Ishikawa (cell line): Measurements from ENCODE around the gene CBX8.

Source experiments
- CEBPB ChIP-seq: IDR thresholded peaks from 2 replicates; pipeline ENCODE4 v1.6.1; 2012
- CREB1 ChIP-seq: IDR thresholded peaks from 2 replicates; pipeline ENCODE4 v1.6.1; 2012; ENCODE audit warnings: low read depth
- EGR1 ChIP-seq: IDR thresholded peaks from 2 replicates; pipeline ENCODE4 v1.6.1; 2012
- EP300 ChIP-seq: IDR thresholded peaks from 2 replicates; pipeline ENCODE4 v1.6.1; 2012; ENCODE audit warnings: borderline replicate concordance
- FOXM1 ChIP-seq: IDR thresholded peaks from 2 replicates; pipeline ENCODE4 v1.6.1; 2012; ENCODE audit warnings: low read depth, borderline replicate concordance
- NFIC ChIP-seq: IDR thresholded peaks from 2 replicates; pipeline ENCODE4 v1.6.1; 2012
- RAD21 ChIP-seq: IDR thresholded peaks from 2 replicates; pipeline ENCODE4 v1.6.1; 2012; ENCODE audit warnings: low read depth
- REST ChIP-seq: IDR thresholded peaks from 2 replicates; pipeline ENCODE4 v1.6.1; 2012; ENCODE audit warnings: low read depth, mild to moderate bottlenecking
- TAF1 ChIP-seq: IDR thresholded peaks from 2 replicates; pipeline ENCODE4 v1.6.1; 2012; ENCODE audit warnings: low read depth, mild to moderate bottlenecking
- TCF12 ChIP-seq: IDR thresholded peaks from 2 replicates; pipeline ENCODE4 v1.6.1; 2012; ENCODE audit warnings: low read depth
- TEAD4 ChIP-seq: IDR thresholded peaks from 2 replicates; pipeline ENCODE4 v1.6.1; 2012
- USF1 ChIP-seq: IDR thresholded peaks from 2 replicates; pipeline ENCODE4 v1.6.1; 2012
- YY1 ChIP-seq: IDR thresholded peaks from 2 replicates; pipeline ENCODE4 v1.6.1; 2012; ENCODE audit warnings: low read depth
- ZBTB7A ChIP-seq: IDR thresholded peaks from 2 replicates; pipeline ENCODE4 v1.6.1; 2012; ENCODE audit warnings: low read depth
- TF ChIP-seq, protein P1 (sequence below): IDR thresholded peaks from 2 replicates; pipeline ENCODE4 v1.6.1; 2012

Gene CBX8

DNA sequence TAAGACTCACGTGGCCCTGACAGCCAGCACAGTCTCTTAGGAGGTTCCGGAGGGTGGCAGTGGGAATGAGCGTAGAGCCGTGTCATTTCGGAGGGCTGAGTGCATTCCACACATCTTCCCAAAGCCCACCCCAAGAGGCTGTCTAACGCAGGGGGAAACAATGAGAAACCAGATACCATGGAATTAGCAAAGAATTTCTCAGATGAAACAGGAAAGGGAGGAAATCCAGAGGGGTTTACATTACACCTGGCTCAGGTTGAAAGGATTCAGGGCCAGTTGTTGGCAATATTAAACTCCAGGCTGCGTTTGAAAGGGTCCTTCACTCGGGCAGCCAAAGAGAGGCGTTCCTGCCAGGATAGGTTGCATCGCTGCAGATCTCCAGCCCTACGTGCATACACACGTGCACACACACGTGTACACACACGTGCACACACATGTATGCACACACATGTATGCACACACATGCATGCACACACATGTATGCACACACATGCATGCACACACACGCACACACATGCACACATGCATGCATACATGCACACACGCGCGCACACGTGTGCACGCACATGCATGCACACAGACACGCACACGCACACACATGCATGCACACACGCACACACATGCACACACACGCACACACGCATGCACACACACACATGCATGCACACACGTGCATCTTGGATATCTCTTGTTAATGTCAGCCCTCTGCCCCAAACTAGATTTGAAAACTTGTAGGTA lies 30.1 kb upstream of the CBX8 start:
- TF ChIP-seq EP300 = no peak
- TF ChIP-seq TCF12 = no peak
- TF ChIP-seq NFIC = no peak
- no peak for TF ChIP-seq CEBPB

GRCh38 chr17:79826204-79826680 lies 29.4 kb upstream of the CBX8 start:
- TF ChIP-seq TEAD4 = no peak
- no peak for TF ChIP-seq TAF1
- no peak for TF ChIP-seq EGR1
- no peak for TF ChIP-seq RAD21
- TF ChIP-seq FOXM1 = no peak
- no peak for TF ChIP-seq CEBPB
- TF ChIP-seq, protein P1, sequence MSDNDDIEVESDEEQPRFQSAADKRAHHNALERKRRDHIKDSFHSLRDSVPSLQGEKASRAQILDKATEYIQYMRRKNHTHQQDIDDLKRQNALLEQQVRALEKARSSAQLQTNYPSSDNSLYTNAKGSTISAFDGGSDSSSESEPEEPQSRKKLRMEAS = no peak
- no peak for TF ChIP-seq CREB1
- no peak for TF ChIP-seq YY1
- TF ChIP-seq ZBTB7A = no peak
- TF ChIP-seq USF1 = no peak

GRCh38 chr17:79825580-79825921 lies 28.7 kb upstream of the CBX8 start:
- TF ChIP-seq YY1 = no peak
- no peak for TF ChIP-seq RAD21
- TF ChIP-seq TAF1 = no peak
- no peak for TF ChIP-seq EP300
- no peak for TF ChIP-seq USF1
- no peak for TF ChIP-seq ZBTB7A
- TF ChIP-seq NFIC = no peak
- TF ChIP-seq REST = no peak
- TF ChIP-seq, protein P1 = no peak

- TF ChIP-seq RAD21 = no peak
- TF ChIP-seq, protein P1 = no peak
- TF ChIP-seq TAF1 = no peak
- TF ChIP-seq CEBPB = no peak
- TF ChIP-seq EGR1 = no peak
- TF ChIP-seq CREB1 = no peak
- TF ChIP-seq USF1 = no peak
These were observed 28.2 kb upstream of the CBX8 start for GRCh38 chr17:79824893-79825579.

DNA sequence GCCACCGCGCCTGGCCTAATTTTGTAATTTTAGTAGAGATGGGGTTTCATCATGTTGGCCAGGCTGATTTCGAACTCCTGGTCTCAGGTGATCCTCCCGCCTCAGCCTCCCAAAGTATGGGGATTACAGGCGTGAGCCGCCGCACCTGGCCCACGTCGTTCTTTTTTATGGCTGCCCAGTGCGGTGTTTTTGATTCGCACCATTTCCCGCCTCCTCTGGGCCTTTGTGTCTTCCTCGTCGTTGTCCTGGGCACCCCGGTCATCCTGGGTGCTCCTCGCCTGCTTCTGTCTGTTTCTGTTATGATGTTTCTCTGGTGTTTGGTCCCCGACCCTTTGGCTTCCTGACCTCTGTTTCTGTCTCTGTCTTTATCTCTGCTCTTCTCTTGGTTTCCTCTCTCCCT lies 27.4 kb upstream of the CBX8 start:
- TF ChIP-seq REST = no peak
- TF ChIP-seq CEBPB = no peak
- TF ChIP-seq, protein P1 = no peak
- no peak for TF ChIP-seq NFIC
- TF ChIP-seq EP300 = no peak
- TF ChIP-seq RAD21 = no peak
- TF ChIP-seq TCF12 = no peak
- TF ChIP-seq CREB1 = no peak
- no peak for TF ChIP-seq TAF1
- no peak for TF ChIP-seq FOXM1
- no peak for TF ChIP-seq USF1
- no peak for TF ChIP-seq TEAD4
- TF ChIP-seq EGR1 = no peak
- no peak for TF ChIP-seq YY1
- no peak for TF ChIP-seq ZBTB7A
